SK-N-SH (cell line): Measurements from ENCODE around the gene TTC6. TPM values are rescaled to one million over a fixed set of nuclear protein-coding genes. Genes with fewer than 3 reads are reported as not detected.

Experiments
- CTCF ChIA-PET: fragments of 300-600, 350-600 bp; formaldehyde crosslinking; extraction: SDS; loops from one replicate; lab custom pipeline; 2021; lab: Yijun Ruan, JAX
- POLR2A ChIA-PET: fragments of 350-600 bp; sonication (Branson Sonifier 250); formaldehyde crosslinking; extraction: SDS; loops from one replicate; lab custom pipeline; 2020; ENCODE audit warnings: antibody characterized with exemption, inconsistent platforms; lab: Yijun Ruan, JAX
- DNase-seq: peaks from one replicate; pipeline ENCODE4 v3.0.0; 2012
- H2AFZ ChIP-seq: fragments of 200-600 bp; sonication (generic); 2 replicates; pipeline ENCODE4 v1.8.1; 2016; ENCODE audit warnings: antibody characterized with exemption, mild to moderate bottlenecking, low read depth
- H3F3A ChIP-seq: fragments of 200-600 bp; sonication (generic); replicated peaks from 2 replicates; pipeline ENCODE3; 2016; ENCODE audit warnings: antibody characterized with exemption, mild to moderate bottlenecking; ENCODE audit not compliant: insufficient read depth
- H3K27ac ChIP-seq, 2 experiments: fragments of 200-500 bp in 1 of 2; fragments of 200-600 bp in 1 of 2; sonication (Bioruptor generic) in 1 of 2; sonication (generic), shearing (Covaris generic) in 1 of 2; 2 replicates each; pipeline versions ENCODE4 v1.5.1 to v1.6.1; 2014 to 2016; ENCODE audit warnings: low read depth in 2 of 2, inconsistent platforms in 1 of 2, low read length in 1 of 2, mild to moderate bottlenecking in 1 of 2, mixed read lengths in 1 of 2
- H3K27me3 ChIP-seq: fragments of 200-600 bp; sonication (generic), shearing (Covaris generic); 2 replicates; pipeline ENCODE4 v1.6.1; 2016; ENCODE audit warnings: mixed run types; ENCODE audit not compliant: insufficient read depth
- H3K36me3 ChIP-seq, 2 experiments: fragments of 200-500 bp in 1 of 2; fragments of 200-600 bp in 1 of 2; sonication (Bioruptor generic) in 1 of 2; sonication (generic) in 1 of 2; replicated peaks in 1 of 2; 2 replicates each; pipeline versions ENCODE3 to v1.5.1; 2014 to 2016; ENCODE audit warnings: low read length in 1 of 2, mild to moderate bottlenecking in 1 of 2; ENCODE audit not compliant: insufficient read depth in 2 of 2, control insufficient read depth in 1 of 2
- H3K4me1 ChIP-seq, 2 experiments: fragments of 200-500 bp in 1 of 2; fragments of 200-600 bp in 1 of 2; sonication (Bioruptor generic) in 1 of 2; sonication (generic), shearing (Covaris generic) in 1 of 2; 2 replicates each; pipeline versions ENCODE4 v1.5.1 to v1.6.1; 2014 to 2016; ENCODE audit warnings: low read depth in 1 of 2, low read length in 1 of 2, mixed run types in 1 of 2; ENCODE audit not compliant: insufficient read depth in 2 of 2, control insufficient read depth in 1 of 2
- H3K4me2 ChIP-seq: fragments of 200-600 bp; sonication (generic), shearing (Covaris generic); 2 replicates; pipeline ENCODE4 v1.6.1; 2017; ENCODE audit warnings: mixed run types
- H3K4me3 ChIP-seq, 2 experiments: fragments of 200-500 bp in 1 of 2; fragments of 200-600 bp in 1 of 2; sonication (Bioruptor generic) in 1 of 2; sonication (generic), shearing (Covaris generic) in 1 of 2; 2 replicates each; pipeline versions ENCODE4 v1.5.1 to v1.8.1; 2014 to 2016; ENCODE audit warnings: low read depth in 2 of 2, inconsistent platforms in 1 of 2, low read length in 1 of 2, mild to moderate bottlenecking in 1 of 2, mixed read lengths in 1 of 2, moderate library complexity in 1 of 2
- H3K79me2 ChIP-seq: fragments of 200-600 bp; sonication (generic); 2 replicates; pipeline ENCODE4 v1.8.1; 2017; ENCODE audit warnings: mild to moderate bottlenecking; ENCODE audit not compliant: insufficient read depth
- H3K9ac ChIP-seq: fragments of 200-600 bp; sonication (generic); 2 replicates; pipeline ENCODE4 v1.6.1; 2017; ENCODE audit warnings: mixed run types
- H3K9me2 ChIP-seq: fragments of 200-600 bp; sonication (generic); 2 replicates; pipeline ENCODE4 v1.6.1; 2017; ENCODE audit warnings: mixed run types
- H3K9me3 ChIP-seq: fragments of 200-600 bp; sonication (generic); 2 replicates; pipeline ENCODE4 v1.6.1; 2017; ENCODE audit warnings: mixed run types, mild to moderate bottlenecking, moderate library complexity
- H4K20me1 ChIP-seq: fragments of 200-600 bp; sonication (generic); 2 replicates; pipeline ENCODE4 v1.6.1; 2017; ENCODE audit warnings: mild to moderate bottlenecking, mixed run types; ENCODE audit not compliant: insufficient read depth
- ELF1 ChIP-seq: IDR thresholded peaks from 2 replicates; pipeline ENCODE4 v1.4.0; 2012
- EZH2phosphoT487 ChIP-seq: fragments of 200-600 bp; sonication (generic); IDR thresholded peaks from 2 replicates; pipeline ENCODE4 v1.6.1; 2017; ENCODE audit warnings: low read depth, mixed run types, mild to moderate bottlenecking, antibody characterized with exemption, moderate library complexity, borderline replicate concordance
- FOSL2 ChIP-seq: IDR thresholded peaks from 2 replicates; pipeline ENCODE4 v1.4.0; 2012; ENCODE audit warnings: low read depth, mild to moderate bottlenecking, moderate library complexity, borderline replicate concordance
- FOXJ3 ChIP-seq: sonication (generic); formaldehyde crosslinking; IDR thresholded peaks from 2 replicates; pipeline ENCODE4 v1.5.1; 2020; ENCODE audit warnings: mild to moderate bottlenecking, missing genetic modification reagents
- FOXM1 ChIP-seq: IDR thresholded peaks from 2 replicates; pipeline ENCODE4 v1.4.0; 2012; ENCODE audit warnings: low read depth, mild to moderate bottlenecking
- GABPA ChIP-seq: IDR thresholded peaks from 2 replicates; pipeline ENCODE4 v1.4.0; 2012; ENCODE audit warnings: low read depth, mild to moderate bottlenecking
- GATA2 ChIP-seq: sonication (generic); formaldehyde crosslinking; IDR thresholded peaks from 2 replicates; pipeline ENCODE4 v1.5.0; 2020; ENCODE audit warnings: mild to moderate bottlenecking, missing genetic modification reagents
- IRF3 ChIP-seq: fragments of 150-350 bp; IDR thresholded peaks from 2 replicates; pipeline ENCODE4 v1.6.1; 2016; ENCODE audit warnings: mild to moderate bottlenecking, low read depth, low read length
- MEF2A ChIP-seq: IDR thresholded peaks from 2 replicates; pipeline ENCODE4 v1.4.0; 2012; ENCODE audit warnings: low read depth, borderline replicate concordance
- MXI1 ChIP-seq: IDR thresholded peaks from 2 replicates; pipeline ENCODE4 v1.6.1; 2012; ENCODE audit warnings: mild to moderate bottlenecking, low read depth, low read length, improper control_type of control experiment
- POLR2AphosphoS5 ChIP-seq: IDR thresholded peaks from 2 replicates; pipeline ENCODE4 v1.6.1; 2012; ENCODE audit warnings: low read depth, low read length
- RCOR1 ChIP-seq: fragments of 150-350 bp; IDR thresholded peaks from 2 replicates; pipeline ENCODE4 v1.6.1; 2017; ENCODE audit warnings: antibody characterized with exemption, low read length
- REST ChIP-seq: IDR thresholded peaks from 2 replicates; pipeline ENCODE4 v1.6.1; 2012; ENCODE audit warnings: mild to moderate bottlenecking, low read depth, low read length, moderate library complexity
- RFX5 ChIP-seq: IDR thresholded peaks from 2 replicates; pipeline ENCODE4 v1.6.1; 2012; ENCODE audit warnings: mild to moderate bottlenecking, improper control_type of control experiment, low read length
- SMC3 ChIP-seq: IDR thresholded peaks from 2 replicates; pipeline ENCODE4 v1.6.1; 2012; ENCODE audit warnings: low read depth, low read length, improper control_type of control experiment
- TAF1 ChIP-seq: IDR thresholded peaks from 2 replicates; pipeline ENCODE4 v1.6.1; 2012; ENCODE audit warnings: low read depth, mild to moderate bottlenecking, low read length, moderate library complexity, borderline replicate concordance
- TCF12 ChIP-seq: IDR thresholded peaks from 2 replicates; pipeline ENCODE4 v1.4.0; 2012
- TEAD4 ChIP-seq: IDR thresholded peaks from 2 replicates; pipeline ENCODE4 v1.4.0; 2012; ENCODE audit warnings: mild to moderate bottlenecking, borderline replicate concordance; ENCODE audit not compliant: insufficient read depth
- USF2 ChIP-seq: fragments of 150-350 bp; IDR thresholded peaks from 2 replicates; pipeline ENCODE4 v1.6.1; 2017; ENCODE audit warnings: antibody characterized with exemption, low read length, low read depth, borderline replicate concordance
- ZBTB33 ChIP-seq: IDR thresholded peaks from 2 replicates; pipeline ENCODE4 v1.4.0; 2012; ENCODE audit warnings: low read depth, borderline replicate concordance
- WGBS: methylation state at CpG from one replicate; pipeline ENCODE4 v1.1.6; 2017; ENCODE audit warnings: low lambda C conversion rate; 5-methylcytosine and 5-hydroxymethylcytosine counted together
- polyA plus RNA-seq, 3 experiments: library from polyadenylated mRNA; depleted of rRNA; stranded (reverse); fragments of >200 nt; gene quantifications; 2 replicates each; pipeline ENCODE4 v1.2.3, GENCODE V29; 2012

Gene TTC6
- polyA plus RNA-seq, 1 of the 3 experiments (the other 2 are of a cell fraction), result not detected

DNA sequence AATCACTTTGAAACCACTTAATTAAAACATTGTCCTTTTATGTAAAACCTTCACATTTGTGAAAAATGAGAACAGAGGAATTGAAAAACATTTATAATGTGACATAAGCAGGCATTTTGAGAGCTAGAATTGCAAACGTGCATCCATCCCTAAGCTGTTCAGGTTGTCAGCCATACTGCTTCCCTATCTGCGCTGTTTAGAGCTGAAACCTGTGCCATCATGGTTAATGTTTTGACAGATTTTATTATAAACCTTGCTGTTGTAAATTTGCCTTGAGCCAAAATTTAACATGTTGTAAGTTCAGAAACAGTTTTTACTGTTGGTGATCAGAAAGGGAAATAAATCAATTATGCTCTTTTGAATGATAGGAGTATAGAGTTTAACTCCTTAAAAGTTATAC is 32.2 kb upstream of the TTC6 start:
- Histone ChIP-seq H3K27me3 (no peaks in the 10 kb centered on the region), H3K4me1 (no peaks in the 10 kb centered on the region), H3K9me3 (no peaks in the 10 kb centered on the region), H3K79me2 (no peaks in the 10 kb centered on the region), H4K20me1 (no peaks in the 10 kb centered on the region), H3K9me2 (no peaks in the 10 kb centered on the region), H3F3A (no peaks in the 10 kb centered on the region), H3K4me3 (no peak overlapping the region)
- POLR2A ChIA-PET, result no interaction called here
- WGBS, result 22% methylated on average over 1 of the region's 2 CpGs
- no peak for TF ChIP-seq TCF12
- no peak for TF ChIP-seq EZH2phosphoT487
- TF ChIP-seq REST, result no peak
- no peak for TF ChIP-seq RFX5
- TF ChIP-seq RCOR1, result no peak
- no peak for TF ChIP-seq POLR2AphosphoS5
- TF ChIP-seq ELF1, result no peak
- no peak for TF ChIP-seq GATA2 (CRISPR knock-in tag)
- no peak for TF ChIP-seq TAF1
- TF ChIP-seq ZBTB33, result no peak
- TF ChIP-seq, all 33 proteins: peak for 0
- no peak overlapping the region for H2AFZ ChIP-seq
- CTCF ChIA-PET, result no interaction called here
- H3K9ac ChIP-seq, result no peak overlapping the region
- no peaks in the 10 kb centered on the region for H3K36me3 ChIP-seq
- H3K27ac ChIP-seq, result no peak overlapping the region
- no peak overlapping the region for H3K4me2 ChIP-seq
- no peak for DNase-seq

- DNase-seq, result no peak
- Histone ChIP-seq H3K9ac (no peak overlapping the region), H3F3A (no peaks in the 10 kb centered on the region), H3K4me1 (no peaks in the 10 kb centered on the region), H3K27ac (no peak overlapping the region), H3K9me3 (no peaks in the 10 kb centered on the region), H2AFZ (no peak overlapping the region), H3K27me3 (no peaks in the 10 kb centered on the region), H3K9me2 (no peaks in the 10 kb centered on the region), H3K79me2 (no peaks in the 10 kb centered on the region), H3K36me3 (no peaks in the 10 kb centered on the region), H3K4me2 (no peak overlapping the region), H4K20me1 (no peaks in the 10 kb centered on the region), H3K4me3 (no peak overlapping the region)
- ChIA-PET POLR2A (no interaction called here), CTCF (no interaction called here)
- WGBS, result 20% methylated on average over 1 of the region's 1 CpG
- TF ChIP-seq FOSL2, result no peak
- TF ChIP-seq ZBTB33, result no peak
- no peak for TF ChIP-seq MXI1
- no peak for TF ChIP-seq IRF3
- no peak for TF ChIP-seq TEAD4
- TF ChIP-seq USF2, result no peak
- no peak for TF ChIP-seq FOXJ3 (CRISPR knock-in tag)
- TF ChIP-seq GABPA, result no peak
- TF ChIP-seq MEF2A, result no peak
- TF ChIP-seq FOXM1, result no peak
- no peak for TF ChIP-seq SMC3
- TF ChIP-seq GATA2 (CRISPR knock-in tag), result no peak
Observed at GRCh38 chr14:37565550-37565949, 29.9 kb upstream of the TTC6 start.
